ENCODE measurements around the gene PDE4D. TPM values are rescaled to one million over a fixed set of nuclear protein-coding genes. Genes with fewer than 3 reads are reported as not detected.

Gene PDE4D
- total and polyA plus RNA-seq, 10 of the 15 experiments (the other 5 are each of a cell fraction or from before 2014, with no cell fraction given): 0.87 to 4.1 (median 2.2) TPM

DNA sequence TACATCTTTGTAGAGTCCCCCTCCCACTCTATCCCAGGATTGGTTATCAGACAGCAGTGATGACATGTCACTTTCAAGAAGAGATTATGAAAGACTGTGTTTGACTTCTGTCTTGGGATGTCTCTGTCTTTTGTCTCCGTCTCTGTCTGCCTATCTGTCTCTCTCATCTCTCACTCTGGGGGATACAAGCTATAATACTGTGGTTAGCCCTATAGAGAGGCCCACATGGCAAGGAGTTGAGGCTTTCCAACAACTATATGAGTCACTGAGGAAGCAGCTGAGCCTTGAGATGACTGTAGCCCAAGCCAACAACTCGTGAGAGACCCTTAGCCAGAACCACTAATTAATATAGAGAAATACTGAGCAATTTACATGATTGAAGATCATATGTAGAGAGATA lies 284.8 kb downstream of the PDE4D start:
- Histone ChIP-seq H3K9me3 (replicated peaks; ENCODE audit: control insufficient read depth, insufficient read depth, low read length) (no peaks in the 10 kb centered on the region), H3K27ac (ENCODE audit: control insufficient read depth, insufficient read depth) (no peak overlapping the region), H3K4me3 (no peak overlapping the region), H2AFZ (ENCODE audit: control insufficient read depth, low read depth, low read length) (no peak overlapping the region), H3K36me3 (ENCODE audit: control insufficient read depth in 2 of 2, insufficient read depth in 2 of 2, low read length in 1 of 2) (no peaks in the 10 kb centered on the region), H3K4me2 (ENCODE audit: control insufficient read depth, insufficient read depth) (no peak overlapping the region), H3K27me3 (replicated peaks in 1 of 2; ENCODE audit: control insufficient read depth in 2 of 2, insufficient read depth in 2 of 2, low read length in 1 of 2) (no peaks in the 10 kb centered on the region; a peak in 1 of 4 replicates), H3K4me1 (ENCODE audit: control insufficient read depth, insufficient read depth, low read length) (no peaks in the 10 kb centered on the region), H4K20me1 (ENCODE audit: control insufficient read depth, insufficient read depth) (no peaks in the 10 kb centered on the region), H3K9ac (ENCODE audit: control insufficient read depth, insufficient read depth, low read length) (no peak overlapping the region), H3K79me2 (ENCODE audit: control insufficient read depth, insufficient read depth, low read length) (no peaks in the 10 kb centered on the region)
- RAD21 ChIA-PET (ENCODE audit: unreplicated experiment): interaction anchor here (1.5 kb wide), 1 partner anchor 17 kb away, joined by 3 read pairs; no protein-coding TSS in a partner anchor
- ATAC-seq (peak; percentile 88), DNase-seq (ENCODE audit: low read depth, low spot score) (no peak), FAIRE-seq (no peak)
- POLR2A ChIA-PET: no interaction called here
- 0 out of 2 replicates have a peak, but pooled peaks have one; percentile 69 for TF ChIP-seq TCF12 (IDR thresholded peaks at IDR 0.05; ENCODE audit: low read depth, low read length)
- peak; percentile 82 for TF ChIP-seq RUNX3 (IDR thresholded peaks at IDR 0.05; ENCODE audit: low read length)
- TF ChIP-seq, protein P1, sequence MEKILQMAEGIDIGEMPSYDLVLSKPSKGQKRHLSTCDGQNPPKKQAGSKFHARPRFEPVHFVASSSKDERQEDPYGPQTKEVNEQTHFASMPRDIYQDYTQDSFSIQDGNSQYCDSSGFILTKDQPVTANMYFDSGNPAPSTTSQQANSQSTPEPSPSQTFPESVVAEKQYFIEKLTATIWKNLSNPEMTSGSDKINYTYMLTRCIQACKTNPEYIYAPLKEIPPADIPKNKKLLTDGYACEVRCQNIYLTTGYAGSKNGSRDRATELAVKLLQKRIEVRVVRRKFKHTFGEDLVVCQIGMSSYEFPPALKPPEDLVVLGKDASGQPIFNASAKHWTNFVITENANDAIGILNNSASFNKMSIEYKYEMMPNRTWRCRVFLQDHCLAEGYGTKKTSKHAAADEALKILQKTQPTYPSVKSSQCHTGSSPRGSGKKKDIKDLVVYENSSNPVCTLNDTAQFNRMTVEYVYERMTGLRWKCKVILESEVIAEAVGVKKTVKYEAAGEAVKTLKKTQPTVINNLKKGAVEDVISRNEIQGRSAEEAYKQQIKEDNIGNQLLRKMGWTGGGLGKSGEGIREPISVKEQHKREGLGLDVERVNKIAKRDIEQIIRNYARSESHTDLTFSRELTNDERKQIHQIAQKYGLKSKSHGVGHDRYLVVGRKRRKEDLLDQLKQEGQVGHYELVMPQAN (conservative IDR thresholded peaks at IDR 0.05): no peak
- peak; percentile 64 for TF ChIP-seq JUNB (IDR thresholded peaks at IDR 0.05)
- TF ChIP-seq EED (IDR thresholded peaks at IDR 0.05; ENCODE audit: low read depth): 0 out of 2 replicates have a peak, but pooled peaks have one; percentile 29
- peak; percentile 82; the same call in 1 of the 2 replicates for TF ChIP-seq BCL11A (IDR thresholded peaks at IDR 0.05; ENCODE audit: low read depth, low read length)
- no TSS peak for BruUV-seq (replicated peaks)
- CTCF ChIA-PET: no interaction called here
- in situ Hi-C loops (cut with MboI): no loop called here
- 20% methylated on average over 2 of the region's 2 CpGs for WGBS (ENCODE audit: insufficient coverage, insufficient replicate concordance, low lambda C conversion rate, missing lambda C conversion rate)
- SMC1A ChIA-PET (ENCODE audit: uncharacterized antibody, unreplicated experiment): interaction anchor here (0.6 to 0.8 kb wide), 2 partner anchors 15 to 23 kb away, joined by 3 read pairs; no protein-coding TSS in a partner anchor
- intact Hi-C loops (cut with micrococcal nuclease; ENCODE audit: unreplicated experiment): no loop called here

Measured in GM12878 (cell line).